ENCODE results near the gene SLC26A6.

Gene SLC26A6, protein sequence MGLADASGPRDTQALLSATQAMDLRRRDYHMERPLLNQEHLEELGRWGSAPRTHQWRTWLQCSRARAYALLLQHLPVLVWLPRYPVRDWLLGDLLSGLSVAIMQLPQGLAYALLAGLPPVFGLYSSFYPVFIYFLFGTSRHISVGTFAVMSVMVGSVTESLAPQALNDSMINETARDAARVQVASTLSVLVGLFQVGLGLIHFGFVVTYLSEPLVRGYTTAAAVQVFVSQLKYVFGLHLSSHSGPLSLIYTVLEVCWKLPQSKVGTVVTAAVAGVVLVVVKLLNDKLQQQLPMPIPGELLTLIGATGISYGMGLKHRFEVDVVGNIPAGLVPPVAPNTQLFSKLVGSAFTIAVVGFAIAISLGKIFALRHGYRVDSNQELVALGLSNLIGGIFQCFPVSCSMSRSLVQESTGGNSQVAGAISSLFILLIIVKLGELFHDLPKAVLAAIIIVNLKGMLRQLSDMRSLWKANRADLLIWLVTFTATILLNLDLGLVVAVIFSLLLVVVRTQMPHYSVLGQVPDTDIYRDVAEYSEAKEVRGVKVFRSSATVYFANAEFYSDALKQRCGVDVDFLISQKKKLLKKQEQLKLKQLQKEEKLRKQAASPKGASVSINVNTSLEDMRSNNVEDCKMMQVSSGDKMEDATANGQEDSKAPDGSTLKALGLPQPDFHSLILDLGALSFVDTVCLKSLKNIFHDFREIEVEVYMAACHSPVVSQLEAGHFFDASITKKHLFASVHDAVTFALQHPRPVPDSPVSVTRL

DNA sequence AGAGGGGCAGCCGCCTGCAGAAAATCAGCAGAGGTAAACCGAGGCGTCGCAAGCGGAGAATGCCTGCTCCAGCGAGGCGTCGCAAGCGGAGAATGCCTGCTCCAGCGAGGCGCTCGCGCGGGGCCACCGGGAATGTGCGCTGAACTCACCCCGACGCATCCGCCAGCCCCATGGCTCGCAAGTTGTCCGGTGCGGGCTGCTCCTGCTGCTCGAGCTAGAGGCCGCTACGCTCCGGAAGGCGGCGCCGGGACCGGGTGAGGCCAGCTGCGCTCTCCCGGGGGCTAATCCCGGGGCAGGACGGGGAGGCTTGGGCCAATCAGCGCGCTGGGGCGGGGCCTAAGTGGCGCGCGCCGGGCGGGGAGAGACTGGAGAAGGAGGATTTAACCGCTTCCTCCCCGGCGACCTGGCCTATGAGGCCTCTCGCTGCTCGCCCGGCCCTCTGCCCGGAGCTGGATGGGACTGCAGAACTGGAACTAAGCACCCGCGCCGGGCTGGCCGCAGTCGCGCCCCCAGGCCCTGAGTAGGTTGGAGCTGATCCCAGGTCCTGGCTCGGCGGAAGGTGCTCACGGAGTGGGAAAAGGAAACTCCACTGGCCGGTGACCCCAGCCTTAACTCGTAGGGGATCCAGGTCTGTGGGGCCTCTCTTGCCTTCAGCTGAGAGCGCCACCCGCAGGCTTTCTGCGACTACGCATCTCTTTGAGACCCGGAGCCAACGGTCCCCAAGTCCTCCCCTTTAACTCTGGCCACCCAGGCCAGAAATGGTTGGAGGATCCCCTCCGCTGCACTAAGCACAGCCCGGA is at the start of gene SLC26A6:
TSS of gene SLC26A6 (minus strand) at position 240 of the 800 bp plus-strand sequence. CDS start at position 172, 68 bp downstream.
- no peak for FAIRE-seq

DNA sequence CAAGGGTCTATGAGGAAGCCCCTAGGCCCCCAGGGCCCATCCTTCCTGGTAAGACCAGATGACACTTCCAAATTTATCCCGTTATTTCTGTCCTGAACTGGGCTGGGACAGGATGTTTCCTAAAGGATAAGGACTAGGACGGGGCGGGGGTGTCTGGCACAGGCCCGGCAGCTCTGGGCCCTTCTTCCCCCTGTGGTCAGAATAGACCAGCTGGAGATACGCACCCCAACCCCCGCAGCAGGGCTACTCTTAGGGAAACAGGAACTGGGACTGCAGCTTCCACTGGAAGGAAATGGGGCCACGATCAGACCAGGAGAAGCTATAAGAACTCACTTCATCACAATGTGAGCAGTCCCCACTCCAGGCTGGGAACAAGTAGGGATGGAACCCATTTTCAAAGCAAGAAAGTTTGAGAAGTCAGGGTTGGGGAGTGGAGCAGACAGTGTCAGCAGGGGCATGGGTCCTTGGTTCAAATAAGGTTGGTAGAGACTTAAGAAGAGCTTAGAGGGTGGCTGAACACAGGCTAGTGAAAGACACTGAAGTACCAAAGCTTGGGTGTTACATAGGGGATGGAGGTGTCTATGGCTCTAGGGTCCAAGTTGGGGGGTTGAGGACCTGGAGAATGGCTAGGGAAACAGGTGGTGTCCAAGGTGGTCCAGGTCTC is 49.4 kb upstream of the SLC26A6 start:
- FAIRE-seq: no peak

- no peak for FAIRE-seq
Observed at GRCh38 chr3:48684054-48684349, 48.7 kb upstream of the SLC26A6 start.

- FAIRE-seq: no peak
Observed at GRCh38 chr3:48682786-48683185, 47.5 kb upstream of the SLC26A6 start.

DNA sequence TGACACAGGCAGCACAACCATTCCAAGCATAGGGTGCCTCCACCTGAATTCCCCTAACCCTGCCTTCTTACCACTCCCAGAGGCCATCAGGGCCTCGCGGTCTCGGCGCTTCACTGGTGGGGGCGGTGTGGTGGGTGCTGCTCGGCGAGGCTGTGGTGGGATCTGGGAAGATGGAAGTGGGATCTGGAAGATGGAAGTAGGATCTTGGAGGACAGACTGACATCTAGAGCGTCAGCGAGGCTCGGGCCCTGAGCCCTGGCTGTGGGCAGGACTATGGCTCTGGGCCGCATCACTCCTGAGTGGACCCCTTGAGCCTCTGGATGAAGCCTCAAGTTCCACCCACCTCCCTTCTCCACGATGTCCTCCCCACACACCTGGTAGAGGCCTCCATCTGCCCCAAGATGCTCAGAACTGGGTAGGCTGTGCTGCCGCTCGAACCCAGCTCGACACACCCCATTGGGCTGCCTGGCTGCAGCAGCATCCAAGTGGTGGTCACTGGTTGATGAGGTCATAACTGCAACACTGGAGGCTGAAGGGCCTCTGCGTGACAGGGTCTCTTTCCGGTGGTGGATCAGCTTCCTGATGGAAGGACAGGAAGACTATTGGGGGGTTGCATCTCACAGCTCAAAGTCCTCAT is 46.8 kb upstream of the SLC26A6 start:
- FAIRE-seq: no peak

GRCh38 chr3:48681541-48681880 is 46.2 kb upstream of the SLC26A6 start:
- FAIRE-seq: no peak

- no peak for FAIRE-seq
Observed at GRCh38 chr3:48680811-48681540, 45.7 kb upstream of the SLC26A6 start.

DNA sequence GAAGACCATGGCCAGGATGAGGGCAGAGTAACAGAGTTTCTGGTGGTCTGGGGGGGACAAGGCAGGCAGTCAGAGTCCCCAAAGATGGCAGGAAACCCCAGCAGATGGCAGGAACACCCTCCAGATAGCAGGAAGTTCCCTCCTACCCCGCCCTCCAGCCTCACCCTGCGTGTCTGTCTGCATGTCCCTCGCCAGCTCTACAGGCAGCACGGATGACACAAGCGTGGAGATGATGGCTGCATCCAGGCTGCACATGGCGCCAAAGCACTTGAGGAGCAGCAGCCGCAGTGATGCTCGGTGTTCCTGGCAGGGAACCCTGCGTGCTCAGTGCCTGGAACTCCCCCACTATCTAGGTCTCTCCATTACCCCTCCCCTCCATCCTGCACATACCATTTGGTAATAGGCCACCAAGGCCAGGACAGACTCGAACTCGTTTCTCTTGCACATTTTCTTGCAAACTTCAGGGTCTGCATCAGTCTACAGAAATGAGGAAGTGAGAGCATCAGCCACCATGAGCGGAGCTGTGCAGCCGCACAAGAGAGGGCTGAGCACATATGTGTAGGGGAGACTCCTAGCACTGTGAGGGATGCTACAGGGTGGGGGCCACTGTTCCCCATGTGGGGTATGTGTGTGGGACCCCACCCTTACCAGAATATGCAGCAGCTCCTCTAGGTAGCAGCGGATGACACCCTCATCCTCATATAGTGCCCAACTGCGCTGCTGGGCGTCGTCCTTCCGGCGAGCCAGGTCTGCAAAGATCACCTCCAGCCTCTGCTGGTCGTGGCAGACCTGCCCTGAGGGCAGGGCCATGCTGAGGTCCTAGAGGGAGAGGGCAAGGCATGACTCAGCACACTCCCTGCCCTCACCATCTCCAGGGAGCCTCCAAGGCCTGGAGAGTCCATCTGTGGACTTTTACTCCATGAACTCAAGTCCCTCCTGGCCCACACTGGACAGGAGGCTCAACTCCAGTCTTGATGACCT is 44.4 kb upstream of the SLC26A6 start:
- FAIRE-seq: no peak

GRCh38 chr3:48678566-48679380 is 43.5 kb upstream of the SLC26A6 start:
- FAIRE-seq: no peak

DNA sequence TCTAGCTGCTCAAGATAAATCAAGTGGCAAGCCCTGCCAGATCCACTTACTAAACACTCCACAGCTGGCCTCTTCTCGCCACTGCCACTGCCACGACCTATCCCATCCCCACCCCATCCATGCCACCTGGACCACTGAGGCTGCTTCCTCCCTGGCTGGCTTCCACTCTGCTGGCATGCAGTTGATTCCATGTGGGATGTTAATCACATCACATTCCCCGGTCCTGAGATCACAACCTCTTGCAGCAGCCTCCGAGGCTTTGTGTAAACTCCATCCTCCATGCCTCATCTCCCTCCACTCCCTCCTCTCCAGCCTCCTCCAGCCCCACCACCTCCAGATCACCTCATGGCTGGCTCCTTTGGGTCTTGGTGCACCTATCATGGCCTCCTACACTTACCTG is 42.8 kb upstream of the SLC26A6 start:
- no peak for FAIRE-seq

GRCh38 chr3:48674505-48674904 is 39.2 kb upstream of the SLC26A6 start:
- no peak for FAIRE-seq

DNA sequence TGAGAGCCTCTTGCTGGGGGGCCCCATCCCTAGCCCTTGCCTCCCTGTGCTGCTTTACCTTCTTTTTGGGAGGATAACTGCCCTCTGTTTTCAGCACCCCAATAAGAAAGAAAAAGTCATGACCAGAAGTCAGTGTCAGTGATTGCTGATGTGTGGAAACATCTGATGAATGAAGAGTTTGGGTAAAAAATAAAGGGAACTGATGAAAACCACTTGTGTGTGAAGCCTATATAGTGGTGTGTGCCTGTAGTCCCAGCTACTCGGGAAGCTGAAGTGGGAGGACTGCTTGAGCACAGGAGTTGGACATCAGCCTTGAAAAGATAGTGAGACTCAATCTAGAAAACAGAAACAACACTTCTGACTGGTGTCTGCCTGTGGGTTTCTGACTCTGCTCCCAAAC is 37.3 kb upstream of the SLC26A6 start:
- FAIRE-seq: no peak

DNA sequence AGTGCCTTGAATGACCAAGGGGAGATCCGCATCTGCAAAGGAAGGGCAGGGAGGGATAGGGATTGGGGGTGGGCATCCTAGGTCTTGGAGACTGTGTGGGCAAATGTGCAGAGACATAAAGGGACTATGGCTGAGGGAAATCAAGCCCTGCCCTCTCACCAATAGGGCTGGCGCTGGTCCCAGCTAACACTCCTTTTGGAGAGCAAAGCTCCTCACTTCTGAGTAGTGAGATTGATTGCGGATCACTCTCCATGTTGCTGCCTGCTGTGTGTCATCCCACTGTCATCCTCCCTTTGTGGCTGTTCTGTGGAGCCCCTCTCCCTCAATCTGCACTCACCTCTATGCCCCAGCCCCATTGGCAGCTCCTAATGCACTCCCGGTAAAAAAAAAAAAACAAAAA is 29.7 kb upstream of the SLC26A6 start:
- no peak for FAIRE-seq

- FAIRE-seq: no peak
Observed at GRCh38 chr3:48664313-48664644, 29.0 kb upstream of the SLC26A6 start.

DNA sequence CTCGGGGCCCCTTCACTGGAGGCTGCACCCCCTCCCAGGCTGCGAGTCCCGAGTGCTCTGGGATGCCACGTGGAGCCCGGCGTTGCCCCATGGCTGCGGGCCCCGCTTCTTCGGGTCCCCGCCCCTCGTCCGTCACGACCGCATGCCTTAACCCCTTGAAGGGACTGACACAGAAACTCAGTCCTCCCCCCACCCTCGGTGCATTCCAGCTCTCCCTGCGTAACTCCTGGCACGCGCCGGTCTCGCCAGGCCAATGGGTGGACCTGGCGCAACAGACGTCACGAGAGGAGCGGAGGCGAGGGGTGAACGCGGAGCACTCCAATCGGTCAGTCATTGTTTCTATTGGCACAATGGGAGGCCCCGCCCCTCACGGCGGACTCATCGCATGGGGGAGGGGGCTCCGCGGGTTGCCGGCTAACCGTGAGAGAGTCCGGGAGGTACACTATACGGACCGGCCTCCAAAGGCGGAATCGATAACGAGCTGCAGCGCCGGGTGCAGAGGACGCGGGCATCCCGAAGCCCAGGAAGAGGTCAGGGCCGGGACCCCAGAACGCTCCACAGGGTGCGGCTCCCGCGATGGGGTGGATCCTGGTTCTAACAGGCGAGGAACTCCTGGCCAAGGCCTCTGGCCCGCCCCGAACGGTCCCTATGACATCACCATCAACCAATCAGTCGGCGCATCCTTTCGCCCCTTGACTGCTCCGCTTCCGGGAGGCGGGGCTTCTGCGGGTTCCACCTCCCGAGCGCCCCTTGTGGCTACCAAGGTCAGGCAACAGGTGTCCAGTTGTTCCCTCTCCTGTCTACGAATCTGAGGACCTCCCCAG is 28.4 kb upstream of the SLC26A6 start:
- peak; percentile 90 for FAIRE-seq

GRCh38 chr3:48662753-48663488 is 27.7 kb upstream of the SLC26A6 start, which contains the start of gene CELSR3:
CELSR3 (minus strand) TSS chr3:48662886; CDS start chr3:48662634, 252 bp downstream.
- FAIRE-seq: peak; percentile 92

DNA sequence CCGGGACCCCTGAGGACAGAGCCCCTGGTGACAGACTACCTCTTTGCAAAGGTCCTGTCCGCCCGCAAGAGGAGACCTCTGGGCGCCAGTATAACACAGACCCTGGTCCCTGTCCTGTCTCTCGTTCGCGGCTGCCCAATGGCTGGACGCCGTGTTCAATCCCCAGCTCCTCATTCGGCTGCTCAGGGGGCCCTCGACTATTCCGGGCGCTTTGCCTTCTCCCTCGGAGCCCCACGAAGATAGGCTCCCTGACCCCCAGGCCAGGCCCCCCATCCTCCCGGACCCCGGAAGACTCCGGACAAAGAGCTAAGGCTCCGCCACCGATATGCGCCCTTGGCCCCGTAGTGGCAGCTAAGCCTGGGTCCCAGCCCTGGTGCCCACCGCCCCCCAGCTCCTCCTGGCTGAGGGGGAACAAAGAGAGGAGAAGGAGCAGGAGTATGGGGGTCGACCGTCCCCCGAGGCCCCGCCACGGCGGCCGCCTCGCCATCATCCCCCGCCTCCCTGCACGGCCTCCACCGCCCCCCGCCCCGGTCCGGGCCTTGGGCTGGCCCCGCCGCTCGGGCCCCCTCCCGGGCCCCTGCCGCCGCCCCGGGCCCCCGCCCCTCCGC is 27.0 kb upstream of the SLC26A6 start:
- no peak for FAIRE-seq
